ENCODE measurements around the gene RELCH.

Gene RELCH

GRCh38 chr18:62200121-62200914 is 13.3 kb downstream of the RELCH start:
- DNase-seq, result no peak
- TF ChIP-seq GATA1 (IDR thresholded peaks at IDR 0.05; ENCODE audit: low read depth, low read length), result no peak
- no peak for TF ChIP-seq POLR2A (IDR thresholded peaks at IDR 0.05; ENCODE audit: low read length)

GRCh38 chr18:62201870-62202269 is 14.8 kb downstream of the RELCH start:
- TF ChIP-seq POLR2A (IDR thresholded peaks at IDR 0.05; ENCODE audit: low read length) (no peak), GATA1 (IDR thresholded peaks at IDR 0.05; ENCODE audit: low read depth, low read length) (no peak)
- no peak for DNase-seq

- TF ChIP-seq POLR2A (IDR thresholded peaks at IDR 0.05; ENCODE audit: low read length) (no peak), GATA1 (IDR thresholded peaks at IDR 0.05; ENCODE audit: low read depth, low read length) (no peak)
- peak in 1 of 2 experiments; percentile 41 for DNase-seq
These were observed 18.8 kb downstream of the RELCH start for GRCh38 chr18:62205824-62206223.

GRCh38 chr18:62206593-62206992 is 19.5 kb downstream of the RELCH start:
- TF ChIP-seq POLR2A (IDR thresholded peaks at IDR 0.05; ENCODE audit: low read length), result no peak
- no peak for TF ChIP-seq GATA1 (IDR thresholded peaks at IDR 0.05; ENCODE audit: low read depth, low read length)

GRCh38 chr18:62209046-62209445 is 22.0 kb downstream of the RELCH start:
- DNase-seq, result no peak
- no peak for TF ChIP-seq GATA1 (IDR thresholded peaks at IDR 0.05; ENCODE audit: low read depth, low read length)
- TF ChIP-seq POLR2A (IDR thresholded peaks at IDR 0.05; ENCODE audit: low read length), result no peak

More at GRCh38 chr18:62206593-62206992, 19.5 kb downstream of the RELCH start:
- no peak for DNase-seq

GRCh38 chr18:62210138-62210537 is 23.1 kb downstream of the RELCH start:
- TF ChIP-seq POLR2A (IDR thresholded peaks at IDR 0.05; ENCODE audit: low read length), result no peak

GRCh38 chr18:62211325-62211828 is 24.3 kb downstream of the RELCH start:
- TF ChIP-seq GATA1 (IDR thresholded peaks at IDR 0.05; ENCODE audit: low read depth, low read length), result no peak
- no peak for TF ChIP-seq POLR2A (IDR thresholded peaks at IDR 0.05; ENCODE audit: low read length)
- no peak for DNase-seq

More at GRCh38 chr18:62210138-62210537, 23.1 kb downstream of the RELCH start:
- no peak for DNase-seq

GRCh38 chr18:62214790-62215189 is 27.7 kb downstream of the RELCH start:
- TF ChIP-seq GATA1 (IDR thresholded peaks at IDR 0.05; ENCODE audit: low read depth, low read length), result no peak
- no peak for TF ChIP-seq POLR2A (IDR thresholded peaks at IDR 0.05; ENCODE audit: low read length)
- no peak for DNase-seq

GRCh38 chr18:62224229-62224628 is 37.2 kb downstream of the RELCH start:
- TF ChIP-seq POLR2A (IDR thresholded peaks at IDR 0.05; ENCODE audit: low read length) (no peak), GATA1 (IDR thresholded peaks at IDR 0.05; ENCODE audit: low read depth, low read length) (no peak)
- DNase-seq, result no peak

- TF ChIP-seq GATA1 (IDR thresholded peaks at IDR 0.05; ENCODE audit: low read depth, low read length) (no peak), POLR2A (IDR thresholded peaks at IDR 0.05; ENCODE audit: low read length) (no peak)
These were observed 39.0 kb downstream of the RELCH start for GRCh38 chr18:62226047-62226446.

GRCh38 chr18:62236252-62236651 is 49.2 kb downstream of the RELCH start:
- no peak for TF ChIP-seq GATA1 (IDR thresholded peaks at IDR 0.05; ENCODE audit: low read depth, low read length)
- no peak for TF ChIP-seq POLR2A (IDR thresholded peaks at IDR 0.05; ENCODE audit: low read length)
- no peak for DNase-seq

More at GRCh38 chr18:62226047-62226446, 39.0 kb downstream of the RELCH start:
- no peak for DNase-seq

- TF ChIP-seq GATA1 (IDR thresholded peaks at IDR 0.05; ENCODE audit: low read depth, low read length) (no peak), POLR2A (IDR thresholded peaks at IDR 0.05; ENCODE audit: low read length) (no peak)
- no peak for DNase-seq
These were observed 52.4 kb downstream of the RELCH start for GRCh38 chr18:62239475-62239874.

GRCh38 chr18:62242955-62243354 is 55.9 kb downstream of the RELCH start:
- DNase-seq, result no peak
- TF ChIP-seq POLR2A (IDR thresholded peaks at IDR 0.05; ENCODE audit: low read length) (no peak), GATA1 (IDR thresholded peaks at IDR 0.05; ENCODE audit: low read depth, low read length) (no peak)

- DNase-seq, result no peak
- TF ChIP-seq GATA1 (IDR thresholded peaks at IDR 0.05; ENCODE audit: low read depth, low read length), result no peak
- no peak for TF ChIP-seq POLR2A (IDR thresholded peaks at IDR 0.05; ENCODE audit: low read length)
These were observed 58.1 kb downstream of the RELCH start for GRCh38 chr18:62245177-62245576.

GRCh38 chr18:62245699-62246098 is 58.6 kb downstream of the RELCH start:
- DNase-seq, result no peak
- TF ChIP-seq POLR2A (IDR thresholded peaks at IDR 0.05; ENCODE audit: low read length) (no peak), GATA1 (IDR thresholded peaks at IDR 0.05; ENCODE audit: low read depth, low read length) (no peak)

Data from erythroblast (primary cell).